Breast epithelium (tissue), 3 donors: ENCODE results near the gene PIK3R6.

ENCODE experiments used
- POLR2A ChIP-seq: fragments of 450-650 bp; IDR thresholded peaks from one replicate; pipeline ENCODE4 v1.6.1; 2016; ENCODE audit warnings: antibody characterized with exemption, mild to moderate bottlenecking, moderate library complexity
- TF ChIP-seq, protein P1 (sequence below), 3 donors: fragments of 450-650 bp; IDR thresholded peaks; one replicate each; pipeline ENCODE4 v1.5.1; 2016 to 2017; ENCODE audit warnings: antibody characterized with exemption in 3 of 3, mild to moderate bottlenecking in 3 of 3, moderate library complexity in 3 of 3

DNA sequence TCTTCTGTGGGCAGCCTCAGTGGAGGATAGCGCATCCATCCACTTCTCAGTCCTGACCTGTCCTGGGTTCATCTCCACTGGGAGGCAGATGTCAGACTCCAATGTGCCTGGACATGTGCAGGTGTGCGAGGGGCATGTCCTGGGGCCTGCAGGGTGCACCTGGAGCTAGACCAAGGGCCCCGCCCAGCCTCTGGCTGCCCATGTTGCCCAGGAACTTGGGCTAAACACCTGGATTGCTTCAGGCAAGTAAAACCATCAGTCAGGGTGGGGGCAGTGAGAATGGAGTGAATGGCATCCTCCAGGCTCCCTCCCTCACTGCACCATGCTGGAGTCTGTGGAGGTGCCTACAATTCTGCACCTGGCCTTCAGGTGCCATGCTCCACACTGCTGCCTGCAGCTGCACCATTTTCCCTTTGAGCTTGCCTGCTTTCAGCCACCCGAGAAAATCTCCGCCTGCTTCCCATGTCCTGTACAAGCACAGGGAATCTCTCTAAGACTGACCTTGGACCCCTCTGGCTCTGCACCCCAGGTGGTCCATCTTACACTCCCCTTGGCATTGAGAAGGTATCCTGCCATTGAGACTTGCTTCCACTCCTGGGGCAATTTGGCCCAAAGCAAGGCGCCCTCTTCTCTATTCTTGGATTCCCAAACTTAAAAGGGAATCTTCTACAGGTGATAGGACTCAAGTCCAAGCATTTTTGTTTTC is 66.2 kb downstream of the PIK3R6 start:
- TF ChIP-seq, protein P1, sequence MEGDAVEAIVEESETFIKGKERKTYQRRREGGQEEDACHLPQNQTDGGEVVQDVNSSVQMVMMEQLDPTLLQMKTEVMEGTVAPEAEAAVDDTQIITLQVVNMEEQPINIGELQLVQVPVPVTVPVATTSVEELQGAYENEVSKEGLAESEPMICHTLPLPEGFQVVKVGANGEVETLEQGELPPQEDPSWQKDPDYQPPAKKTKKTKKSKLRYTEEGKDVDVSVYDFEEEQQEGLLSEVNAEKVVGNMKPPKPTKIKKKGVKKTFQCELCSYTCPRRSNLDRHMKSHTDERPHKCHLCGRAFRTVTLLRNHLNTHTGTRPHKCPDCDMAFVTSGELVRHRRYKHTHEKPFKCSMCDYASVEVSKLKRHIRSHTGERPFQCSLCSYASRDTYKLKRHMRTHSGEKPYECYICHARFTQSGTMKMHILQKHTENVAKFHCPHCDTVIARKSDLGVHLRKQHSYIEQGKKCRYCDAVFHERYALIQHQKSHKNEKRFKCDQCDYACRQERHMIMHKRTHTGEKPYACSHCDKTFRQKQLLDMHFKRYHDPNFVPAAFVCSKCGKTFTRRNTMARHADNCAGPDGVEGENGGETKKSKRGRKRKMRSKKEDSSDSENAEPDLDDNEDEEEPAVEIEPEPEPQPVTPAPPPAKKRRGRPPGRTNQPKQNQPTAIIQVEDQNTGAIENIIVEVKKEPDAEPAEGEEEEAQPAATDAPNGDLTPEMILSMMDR (IDR thresholded peaks at IDR 0.05), result no peak
- TF ChIP-seq POLR2A, result no peak
